Nucleus accumbens (tissue), 56 donors: ENCODE results near the gene RTN4R.

ENCODE experiments used
- DNase-seq, 56 donors: peaks; one replicate each; lab custom pipeline; 2025; lab: John Stamatoyannopoulos, UW

The RTN4R gene

GRCh38 chr22:20244691-20245576 lies 23.2 kb downstream of the RTN4R start:
- DNase-seq, result peak in 1 of 56 donors; percentile 15

- no peak for DNase-seq
These were observed 23.9 kb downstream of the RTN4R start for GRCh38 chr22:20244250-20244648.

GRCh38 chr22:20243537-20244249 lies 24.4 kb downstream of the RTN4R start:
- peak in 49 of 56 donors; percentile 7 to 89 (median 59) for DNase-seq

GRCh38 chr22:20243176-20243536 lies 25.0 kb downstream of the RTN4R start:
- no peak for DNase-seq

GRCh38 chr22:20242393-20243175 lies 25.5 kb downstream of the RTN4R start:
- DNase-seq, result no peak

- peak in 26 of 56 donors; percentile 16 to 71 (median 36) for DNase-seq
These were observed 26.3 kb downstream of the RTN4R start for GRCh38 chr22:20241579-20242392.

- no peak for DNase-seq
These were observed 27.2 kb downstream of the RTN4R start for GRCh38 chr22:20240900-20241299.

- DNase-seq, result peak in 43 of 56 donors; percentile 14 to 80 (median 49)
These were observed 27.7 kb downstream of the RTN4R start for GRCh38 chr22:20240447-20240764.

GRCh38 chr22:20239676-20240446 lies 28.3 kb downstream of the RTN4R start:
- no peak for DNase-seq

- DNase-seq, result no peak
These were observed 29.0 kb downstream of the RTN4R start for GRCh38 chr22:20238901-20239675.

GRCh38 chr22:20238536-20238900 lies 29.6 kb downstream of the RTN4R start:
- peak in 10 of 56 donors; percentile 9 to 46 (median 16) for DNase-seq

- DNase-seq, result peak in 13 of 56 donors; percentile 5 to 53 (median 30)
These were observed 30.4 kb downstream of the RTN4R start for GRCh38 chr22:20237480-20238440.

GRCh38 chr22:20236052-20236717 lies 31.9 kb downstream of the RTN4R start:
- DNase-seq, result no peak

GRCh38 chr22:20235389-20235991 lies 32.6 kb downstream of the RTN4R start:
- DNase-seq, result no peak

- no peak for DNase-seq
These were observed 33.2 kb downstream of the RTN4R start for GRCh38 chr22:20234760-20235388.

- DNase-seq, result no peak
These were observed 33.8 kb downstream of the RTN4R start for GRCh38 chr22:20234314-20234682.
